OCI-LY1 (cell line): ENCODE results near the gene ELMO1.

Source experiments
- H2AFZ ChIP-seq: fragments of 200-600 bp; sonication (generic), shearing (Covaris generic); 2 replicates; pipeline ENCODE4 v1.6.0; 2014; ENCODE audit warnings: antibody characterized with exemption, mild to moderate bottlenecking, low read length
- H3F3A ChIP-seq: fragments of 200-600 bp; sonication (generic), shearing (Covaris generic); 2 replicates; pipeline ENCODE4 v1.6.0; 2014; ENCODE audit warnings: mild to moderate bottlenecking, antibody characterized with exemption, low read length, moderate library complexity; ENCODE audit not compliant: insufficient read depth
- H3K27ac ChIP-seq: fragments of 200-600 bp; sonication (generic); 2 replicates; pipeline ENCODE4 v1.5.1; 2014; ENCODE audit warnings: low read length, mixed run types, mild to moderate bottlenecking, low read depth; ENCODE audit not compliant: poor library complexity, severe bottlenecking
- H3K27me3 ChIP-seq: fragments of 200-600 bp; sonication (generic); 2 replicates; pipeline ENCODE4 v1.6.0; 2014; ENCODE audit warnings: antibody characterized with exemption, mild to moderate bottlenecking, low read length, moderate library complexity; ENCODE audit not compliant: insufficient read depth
- H3K36me3 ChIP-seq: fragments of 200-600 bp; sonication (generic); 2 replicates; pipeline ENCODE4 v1.6.1; 2014; ENCODE audit warnings: mild to moderate bottlenecking, antibody characterized with exemption, low read length, moderate library complexity, mixed read lengths; ENCODE audit not compliant: insufficient read depth
- H3K4me1 ChIP-seq: fragments of 200-600 bp; sonication (generic); 2 replicates; pipeline ENCODE4 v1.5.1; 2014; ENCODE audit warnings: mild to moderate bottlenecking, low read length, moderate library complexity; ENCODE audit not compliant: insufficient read depth, severe bottlenecking
- H3K4me2 ChIP-seq: fragments of 200-600 bp; sonication (generic), shearing (Covaris generic); 2 replicates; pipeline ENCODE4 v1.6.1; 2014; ENCODE audit warnings: low read length
- H3K4me3 ChIP-seq: fragments of 200-600 bp; sonication (generic); 2 replicates; pipeline ENCODE4 v1.5.1; 2014; ENCODE audit warnings: low read length, low read depth, mild to moderate bottlenecking, mixed read lengths; ENCODE audit not compliant: poor library complexity, severe bottlenecking
- H3K79me2 ChIP-seq: fragments of 200-600 bp; shearing (Covaris generic); 2 replicates; pipeline ENCODE4 v1.6.1; 2016; ENCODE audit warnings: mixed run types, low read length, mixed read lengths; ENCODE audit not compliant: insufficient read depth
- H3K9ac ChIP-seq: fragments of 200-600 bp; sonication (generic), shearing (Covaris generic); 2 replicates; pipeline ENCODE4 v1.6.1; 2014; ENCODE audit warnings: mild to moderate bottlenecking, low read length, mixed read lengths
- H3K9me2 ChIP-seq: fragments of 200-600 bp; sonication (generic), shearing (Covaris generic); 2 replicates; pipeline ENCODE4 v1.6.1; 2014; ENCODE audit warnings: low read depth, mild to moderate bottlenecking, low read length, mixed read lengths
- H3K9me3 ChIP-seq: fragments of 200-600 bp; shearing (Covaris generic); 2 replicates; pipeline ENCODE4 v1.6.1; 2014; ENCODE audit warnings: low read length, mixed read lengths
- H4K20me1 ChIP-seq: fragments of 200-600 bp; sonication (generic), shearing (Covaris generic); 2 replicates; pipeline ENCODE4 v1.6.0; 2016; ENCODE audit warnings: mild to moderate bottlenecking, low read length; ENCODE audit not compliant: insufficient read depth
- EZH2 ChIP-seq: fragments of 200-600 bp; sonication (generic), shearing (Covaris generic); IDR thresholded peaks from 2 replicates; pipeline ENCODE4 v1.8.0; 2017; ENCODE audit warnings: borderline replicate concordance, mixed run types, mild to moderate bottlenecking, antibody characterized with exemption, low read length, moderate library complexity, mixed read lengths
- TF ChIP-seq, protein P1 (sequence below): fragments of 200-600 bp; sonication (generic), shearing (Covaris generic); IDR thresholded peaks from 2 replicates; pipeline ENCODE4 v1.5.1; 2017; ENCODE audit warnings: mild to moderate bottlenecking, antibody characterized with exemption, low read length, moderate library complexity, mixed read lengths

ELMO1 gene

DNA sequence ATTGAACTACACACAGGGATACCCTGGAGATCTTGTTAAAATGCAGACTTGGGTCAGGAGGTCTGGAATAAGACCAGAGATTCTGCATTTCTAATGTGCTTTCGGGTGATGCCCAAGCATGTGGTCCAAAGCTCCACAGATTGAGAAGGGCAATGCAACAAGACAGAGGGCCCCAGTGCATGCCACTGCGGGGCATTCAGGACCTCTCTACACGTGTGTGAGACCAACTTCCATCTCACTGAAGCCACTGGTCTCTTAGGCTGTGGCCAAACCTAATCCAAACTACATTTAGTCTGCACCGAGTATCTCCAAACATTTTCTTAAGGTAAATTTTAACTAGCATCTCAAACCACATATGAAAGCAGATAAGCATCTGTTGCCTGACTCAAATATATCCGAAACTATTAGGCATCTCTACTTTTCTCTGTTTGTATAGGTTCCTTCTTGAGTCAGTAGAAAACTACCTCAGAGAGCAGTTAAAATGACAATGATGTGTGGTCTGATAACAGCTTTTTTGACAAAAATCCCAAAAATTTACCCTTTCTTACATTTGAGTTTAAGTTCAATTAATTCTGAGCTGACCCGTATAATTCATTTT, 107.5 kb downstream of the ELMO1 start:
- Histone ChIP-seq H3K4me2 (peak overlapping the region; percentile 83), H3K4me1 (peaks cover 69% of the 10 kb centered on the region), H3K36me3 (peaks cover 44% of the 10 kb centered on the region), H3K27me3 (no peaks in the 10 kb centered on the region), H2AFZ (no peak overlapping the region), H3K9me2 (no peaks in the 10 kb centered on the region), H3K4me3 (peak overlapping the region; percentile 80), H3K9me3 (no peaks in the 10 kb centered on the region), H3K79me2 (peaks cover 65% of the 10 kb centered on the region), H3K27ac (peak overlapping the region; percentile 96), H3K9ac (peak overlapping the region; percentile 92), H4K20me1 (no peaks in the 10 kb centered on the region), H3F3A (no peaks in the 10 kb centered on the region)
- TF ChIP-seq EZH2 = no peak
- TF ChIP-seq, protein P1, sequence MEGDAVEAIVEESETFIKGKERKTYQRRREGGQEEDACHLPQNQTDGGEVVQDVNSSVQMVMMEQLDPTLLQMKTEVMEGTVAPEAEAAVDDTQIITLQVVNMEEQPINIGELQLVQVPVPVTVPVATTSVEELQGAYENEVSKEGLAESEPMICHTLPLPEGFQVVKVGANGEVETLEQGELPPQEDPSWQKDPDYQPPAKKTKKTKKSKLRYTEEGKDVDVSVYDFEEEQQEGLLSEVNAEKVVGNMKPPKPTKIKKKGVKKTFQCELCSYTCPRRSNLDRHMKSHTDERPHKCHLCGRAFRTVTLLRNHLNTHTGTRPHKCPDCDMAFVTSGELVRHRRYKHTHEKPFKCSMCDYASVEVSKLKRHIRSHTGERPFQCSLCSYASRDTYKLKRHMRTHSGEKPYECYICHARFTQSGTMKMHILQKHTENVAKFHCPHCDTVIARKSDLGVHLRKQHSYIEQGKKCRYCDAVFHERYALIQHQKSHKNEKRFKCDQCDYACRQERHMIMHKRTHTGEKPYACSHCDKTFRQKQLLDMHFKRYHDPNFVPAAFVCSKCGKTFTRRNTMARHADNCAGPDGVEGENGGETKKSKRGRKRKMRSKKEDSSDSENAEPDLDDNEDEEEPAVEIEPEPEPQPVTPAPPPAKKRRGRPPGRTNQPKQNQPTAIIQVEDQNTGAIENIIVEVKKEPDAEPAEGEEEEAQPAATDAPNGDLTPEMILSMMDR = no peak

DNA sequence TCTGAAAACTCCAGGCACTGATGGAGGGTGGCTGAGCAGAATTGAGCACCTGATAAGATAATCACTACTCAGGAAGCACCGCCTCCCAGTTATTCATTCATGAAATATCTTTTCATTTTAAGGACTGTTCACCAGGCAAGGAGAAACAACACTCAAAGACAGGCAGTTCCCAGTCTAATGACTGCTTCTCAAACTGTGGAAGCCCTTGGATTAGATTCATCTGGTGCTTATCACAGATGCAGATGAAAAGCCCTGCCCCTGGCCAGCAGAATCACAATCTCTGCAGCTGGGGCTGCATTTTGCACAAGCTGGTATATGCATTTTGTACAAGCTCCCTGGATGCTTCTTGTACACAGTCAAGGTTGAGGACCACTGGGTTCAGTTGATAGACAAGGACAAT, 109.7 kb downstream of the ELMO1 start:
- Histone ChIP-seq H3K9me2 (no peaks in the 10 kb centered on the region), H3K27me3 (no peaks in the 10 kb centered on the region), H3K4me2 (peak overlapping the region; percentile 83), H2AFZ (no peak overlapping the region), H3K9me3 (no peaks in the 10 kb centered on the region), H3F3A (no peaks in the 10 kb centered on the region), H4K20me1 (no peaks in the 10 kb centered on the region), H3K27ac (peak overlapping the region; percentile 37), H3K36me3 (peaks cover 66% of the 10 kb centered on the region), H3K4me1 (peaks cover 58% of the 10 kb centered on the region), H3K79me2 (peaks cover 87% of the 10 kb centered on the region), H3K9ac (peak overlapping the region; percentile 92; the same call in 1 of the 2 replicates), H3K4me3 (peak overlapping the region; percentile 80)
- no peak for TF ChIP-seq EZH2
- TF ChIP-seq, protein P1 = no peak

DNA sequence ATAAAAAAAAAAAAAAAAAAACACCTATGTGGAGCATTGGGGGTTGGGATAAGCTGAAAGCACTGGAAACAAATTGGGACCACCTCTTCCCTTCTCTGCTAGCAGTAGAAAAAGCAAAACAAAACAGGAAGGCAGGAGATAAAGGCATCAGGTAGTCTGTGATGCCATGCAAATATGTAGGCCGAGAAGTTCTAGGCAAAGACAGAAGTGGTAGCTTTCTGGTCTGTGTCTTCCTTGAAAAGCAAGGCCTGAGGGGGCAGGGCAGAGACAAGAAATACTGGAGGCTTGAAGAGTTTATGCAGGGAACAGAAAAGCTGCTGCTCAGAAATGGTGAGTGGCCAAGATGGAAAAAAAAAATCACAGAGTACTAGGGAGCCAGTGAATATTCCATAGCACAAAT, 111.1 kb downstream of the ELMO1 start:
- H3F3A ChIP-seq = no peaks in the 10 kb centered on the region
- TF ChIP-seq, protein P1 = no peak
- TF ChIP-seq EZH2 = no peak
- peak overlapping the region; percentile 25 for H3K27ac ChIP-seq
- H3K4me3 ChIP-seq = no peak overlapping the region
- H3K4me2 ChIP-seq = peak overlapping the region; percentile 83; the same call in 1 of the 2 replicates
- peaks cover 8% of the 10 kb centered on the region for H3K9me3 ChIP-seq
- no peaks in the 10 kb centered on the region for H3K9me2 ChIP-seq
- no peak overlapping the region for H2AFZ ChIP-seq
- H3K79me2 ChIP-seq = peaks cover 100% of the 10 kb centered on the region
- peaks cover 80% of the 10 kb centered on the region for H3K36me3 ChIP-seq
- no peaks in the 10 kb centered on the region for H3K27me3 ChIP-seq
- no peak overlapping the region for H3K9ac ChIP-seq
- no peaks in the 10 kb centered on the region for H4K20me1 ChIP-seq
- peaks cover 50% of the 10 kb centered on the region for H3K4me1 ChIP-seq
